HG03565 (cell line): ENCODE data around the gene DGCR6L.
"Not testable (repeated sequence)": the region's sequence is repeated elsewhere in the genome, so short reads cannot be mapped to it uniquely, and the experiment has no call there.

Source experiments
- ATAC-seq: cut with Tn5 transposase; IDR thresholded peaks from one replicate; pipeline ENCODE4 v1.9.1; 2021; ENCODE audit warnings: mild to moderate bottlenecking, moderate library complexity; ENCODE audit not compliant: unreplicated experiment

The DGCR6L gene

GRCh38 chr22:20328569-20328930 lies 8.7 kb upstream of the DGCR6L start:
- ATAC-seq: not testable (repeated sequence)

GRCh38 chr22:20325996-20326395 lies 6.1 kb upstream of the DGCR6L start:
- not testable (repeated sequence) for ATAC-seq

GRCh38 chr22:20324139-20324516 lies 4.3 kb upstream of the DGCR6L start:
- no peak for ATAC-seq

GRCh38 chr22:20321552-20322211 lies 1.8 kb upstream of the DGCR6L start:
- not testable (repeated sequence) for ATAC-seq

DNA sequence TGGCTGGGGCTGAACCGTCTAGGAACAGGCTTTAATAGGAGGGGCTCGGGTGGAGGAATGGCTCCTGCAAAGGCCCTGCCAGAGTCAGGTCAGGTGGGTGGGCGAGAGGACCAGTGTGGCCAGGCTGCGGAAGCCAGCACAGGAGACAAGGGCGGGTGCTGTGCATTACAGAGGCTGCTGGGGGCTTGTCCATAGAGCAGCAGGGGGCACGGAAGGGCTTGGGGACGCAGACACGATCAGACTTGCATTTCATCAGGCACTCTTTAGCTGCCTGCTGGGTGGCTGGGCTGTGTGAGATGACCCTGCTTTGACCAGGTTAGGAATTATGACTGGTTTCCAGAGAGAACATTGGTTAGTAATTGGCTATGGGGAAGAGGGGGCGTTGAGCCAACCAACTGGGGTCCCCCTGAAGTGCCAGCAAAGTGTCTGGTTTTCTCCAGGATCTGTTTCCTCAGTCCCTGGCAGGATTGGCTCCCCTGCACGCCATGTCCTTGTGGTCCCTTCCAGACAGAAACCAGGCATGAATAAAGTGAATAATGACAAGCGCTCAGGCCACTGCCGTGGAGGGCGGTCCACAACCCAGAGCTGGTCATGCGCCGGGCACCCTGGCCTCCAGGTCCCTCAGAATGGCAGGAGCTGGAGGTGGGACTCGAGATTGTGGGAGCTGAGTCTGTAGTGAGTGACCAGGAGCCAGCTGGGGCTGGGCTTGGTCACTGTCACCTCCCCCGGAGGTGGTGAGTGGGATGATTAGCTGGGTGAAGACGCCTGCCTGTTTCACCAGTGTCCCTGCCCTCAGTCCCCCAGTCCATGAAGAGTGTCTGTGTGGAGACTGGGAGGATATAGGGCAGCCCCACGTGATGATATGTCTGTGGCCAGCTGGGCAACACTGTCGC lies 1.0 kb upstream of the DGCR6L start:
- not testable (repeated sequence) for ATAC-seq

DNA sequence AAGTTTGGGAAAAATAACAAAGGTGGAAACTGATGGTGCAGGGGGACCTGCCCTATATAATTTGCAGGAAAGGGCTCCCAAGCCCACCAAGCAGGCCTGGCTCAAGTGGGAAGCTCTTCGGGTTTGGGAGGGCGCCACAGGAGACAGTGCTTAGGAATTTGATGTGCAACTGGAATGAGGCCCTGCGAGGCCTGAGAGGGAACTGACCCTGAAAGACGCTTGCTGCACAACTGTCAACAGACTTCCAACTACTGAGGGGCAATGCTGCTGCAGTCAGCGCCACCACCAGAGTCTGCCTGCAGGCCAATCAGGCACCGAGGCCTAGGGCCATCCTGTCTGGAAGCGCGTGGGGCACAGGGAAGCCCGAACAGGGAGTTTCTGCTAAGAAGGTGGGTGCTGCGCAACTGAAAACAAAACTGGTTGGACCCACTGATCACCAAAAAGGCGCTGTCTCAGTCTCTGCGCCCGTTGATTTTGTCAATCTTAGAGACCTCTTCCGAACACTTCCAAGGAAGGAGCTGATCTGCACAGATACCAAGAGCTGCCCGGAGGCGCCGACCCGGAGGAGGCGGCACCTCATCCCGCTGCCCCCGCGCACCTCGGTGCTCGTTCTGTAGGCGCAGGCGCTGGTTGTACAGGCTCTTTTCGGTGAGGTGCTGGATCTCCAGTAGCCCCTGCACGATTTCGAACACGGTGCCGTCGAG lies 667 bp downstream of the DGCR6L start:
- peak; percentile 4 for ATAC-seq

- not testable (repeated sequence) for ATAC-seq
Observed at GRCh38 chr22:20318043-20318688, 1.7 kb downstream of the DGCR6L start.

GRCh38 chr22:20317402-20318042 lies 2.3 kb downstream of the DGCR6L start:
- ATAC-seq: not testable (repeated sequence)

DNA sequence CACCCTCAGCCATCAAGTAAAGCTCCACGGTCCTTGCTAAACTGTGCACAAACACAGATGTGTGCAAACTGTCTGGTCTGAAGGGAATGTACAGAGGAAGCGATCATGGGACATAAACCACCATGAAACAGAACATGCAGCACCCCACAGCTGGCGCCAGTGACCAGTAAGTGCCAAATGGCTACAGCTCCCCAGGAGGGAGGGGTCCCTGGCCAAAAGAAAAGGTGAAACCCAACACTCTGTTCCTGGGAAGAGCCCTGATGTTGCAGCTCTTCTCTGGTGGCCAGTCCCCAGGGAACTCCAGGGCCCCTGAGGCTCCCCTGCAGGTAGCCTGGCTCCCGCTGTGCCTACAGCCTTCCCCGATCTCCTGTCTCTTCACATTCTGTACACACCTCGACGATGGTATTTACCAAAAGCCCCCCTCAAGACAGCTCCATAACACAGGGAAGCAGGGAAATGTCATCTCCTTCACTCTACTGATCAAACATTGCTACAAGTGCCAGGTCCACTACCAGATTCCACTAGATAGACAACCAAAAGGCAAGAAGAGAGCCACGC lies 2.9 kb downstream of the DGCR6L start:
- ATAC-seq: no peak

DNA sequence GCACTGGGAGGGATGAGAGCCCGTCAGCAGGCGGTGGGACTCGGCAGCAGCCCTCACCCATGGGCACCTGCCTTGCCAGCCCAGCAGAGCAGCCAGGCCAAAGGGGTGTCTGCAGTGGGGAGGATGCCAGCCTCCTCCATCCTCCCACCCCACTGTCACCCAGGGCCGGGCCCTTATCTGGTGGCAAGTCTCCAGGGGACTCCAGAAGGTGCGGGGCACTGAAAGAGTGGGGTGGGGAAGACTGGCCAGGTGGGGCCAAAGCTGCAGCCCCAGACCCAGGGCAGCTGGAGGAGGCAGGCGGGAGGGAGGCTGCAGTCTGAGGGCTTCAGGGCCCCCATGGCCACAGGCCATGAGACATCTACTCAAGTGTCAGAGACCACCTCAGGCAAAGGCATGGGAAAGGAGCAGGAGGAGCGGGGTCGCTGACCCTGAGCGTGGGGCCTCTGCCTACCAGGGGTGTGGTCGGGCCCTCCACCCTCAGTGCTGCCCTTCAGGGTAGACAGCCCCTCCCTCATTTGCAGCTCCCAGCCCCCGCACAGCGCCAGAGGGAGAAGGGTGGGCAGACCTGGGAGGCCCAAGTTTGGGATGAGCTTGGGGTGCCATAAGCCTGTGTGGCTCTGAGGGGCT lies 3.5 kb downstream of the DGCR6L start:
- ATAC-seq: no peak

DNA sequence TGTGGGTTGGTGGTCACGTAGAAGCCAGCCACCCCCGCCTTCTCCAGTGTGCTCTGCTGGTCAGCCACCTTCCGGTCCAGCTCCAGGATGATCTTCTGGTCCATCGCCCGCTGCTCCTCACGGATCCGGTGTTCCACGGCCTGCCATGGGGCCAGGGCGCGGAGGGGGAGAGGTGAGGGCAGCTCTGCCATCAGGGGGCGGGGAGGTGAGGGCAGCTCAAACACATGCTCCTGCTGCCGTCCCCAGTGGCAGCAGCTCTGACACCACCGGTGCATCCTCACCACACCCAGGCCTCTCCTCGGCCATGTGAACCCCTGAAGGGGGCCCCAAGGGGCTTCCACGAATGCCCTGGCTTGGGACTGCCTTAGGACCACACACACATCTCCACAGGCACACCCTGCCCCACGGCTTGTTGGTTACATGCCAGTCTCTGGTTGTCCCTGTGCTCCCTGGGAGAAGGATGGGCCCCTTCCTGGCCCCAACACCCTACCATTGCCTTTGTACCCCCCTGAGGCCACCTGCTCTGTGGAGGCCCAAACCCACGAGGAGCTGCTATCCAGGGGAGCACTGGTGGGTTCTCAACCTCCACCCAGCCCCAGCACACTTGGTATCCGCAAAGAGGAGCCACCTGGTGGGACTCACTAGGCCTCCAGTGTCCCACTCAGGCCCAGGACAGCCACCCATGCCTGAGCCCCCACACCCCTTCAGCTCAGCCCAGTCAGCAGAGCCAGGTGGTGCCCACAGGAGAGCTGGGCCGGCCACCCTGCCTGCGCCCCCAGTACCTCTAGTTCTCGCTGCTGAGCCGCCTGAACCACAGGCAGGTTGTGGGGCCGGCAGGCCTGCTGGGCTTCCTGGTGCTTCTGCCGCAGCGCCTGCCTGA lies 4.3 kb downstream of the DGCR6L start:
- ATAC-seq: no peak

- ATAC-seq: not testable (repeated sequence)
Observed at GRCh38 chr22:20314741-20315336, 5.0 kb downstream of the DGCR6L start.

DNA sequence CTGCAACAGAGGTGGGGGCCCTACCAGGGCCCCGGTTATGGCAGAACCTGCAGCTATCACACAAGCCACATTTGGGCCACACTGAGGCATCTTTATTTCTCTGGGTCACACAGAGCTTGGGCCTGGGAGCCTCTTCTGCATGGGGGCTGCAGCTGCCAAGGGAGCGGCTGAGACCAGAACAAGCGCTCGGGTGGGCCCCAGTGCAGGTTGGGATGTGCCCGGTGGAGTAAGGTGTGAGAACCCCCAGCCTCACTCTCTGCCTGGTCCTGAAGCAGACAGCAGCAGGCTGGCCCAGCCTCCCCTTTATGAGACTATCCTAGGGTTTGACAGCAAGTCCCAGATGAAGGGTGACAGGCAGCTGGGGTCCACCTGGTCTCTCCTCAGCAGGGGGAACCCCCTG lies 5.7 kb downstream of the DGCR6L start:
- not testable (repeated sequence) for ATAC-seq

- not testable (repeated sequence) for ATAC-seq
Observed at GRCh38 chr22:20313306-20314077, 6.4 kb downstream of the DGCR6L start.

- ATAC-seq: no peak
Observed at GRCh38 chr22:20312396-20313191, 7.3 kb downstream of the DGCR6L start.

DNA sequence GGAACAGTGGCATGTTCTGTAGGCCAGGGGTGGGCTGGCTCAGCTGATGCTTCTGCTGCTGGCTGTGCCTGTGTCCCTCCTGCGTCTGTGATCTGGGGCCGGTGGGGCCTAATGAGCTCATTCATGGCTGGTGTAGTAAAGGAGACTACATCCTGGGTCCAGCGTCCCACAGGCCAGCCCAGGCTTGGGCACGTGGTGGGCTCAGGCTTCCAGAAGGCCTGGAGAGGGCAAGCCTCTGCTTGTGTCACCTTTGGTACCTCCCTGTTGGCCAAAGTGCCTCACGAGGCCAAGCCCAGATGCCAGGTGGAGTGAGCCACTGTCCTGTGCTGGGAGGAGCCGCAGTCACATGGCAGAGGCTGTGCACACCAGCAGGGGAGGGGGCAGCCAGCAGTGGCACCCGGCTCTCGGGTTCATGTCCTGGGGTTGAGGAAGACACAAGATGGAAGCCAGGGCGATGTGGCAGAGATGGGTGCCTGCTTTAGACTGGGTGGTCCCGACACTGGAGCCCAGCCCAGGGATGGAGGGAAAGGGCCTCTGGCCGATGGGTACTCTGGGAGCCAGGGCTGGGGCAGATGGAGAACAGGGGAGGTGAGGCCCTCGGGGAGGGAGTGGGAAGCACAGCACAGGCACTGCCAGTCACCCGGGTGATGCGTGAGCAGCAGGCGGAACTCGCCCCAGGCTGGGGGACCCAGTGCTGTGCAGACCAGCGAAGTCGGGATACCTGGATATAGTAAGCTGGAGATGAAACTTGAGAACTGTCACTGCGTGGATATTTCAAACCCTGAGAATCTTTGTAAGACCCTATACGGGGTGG lies 8.4 kb downstream of the DGCR6L start:
- ATAC-seq: not testable (repeated sequence)
